ENCODE measurements around the gene SYTL3. TPM values are rescaled to one million over a fixed set of nuclear protein-coding genes. Genes with fewer than 3 reads are reported as not detected.
"Not testable (repeated sequence)": the region's sequence is repeated elsewhere in the genome, so short reads cannot be mapped to it uniquely, and the experiment has no call there.

Gene SYTL3
- polyA plus RNA-seq, 4 donors: 3.2 to 4.6 (median 3.8) TPM

- DNase-seq (ENCODE audit: low read depth in 4 of 4, low spot score in 3 of 4): no peak
Measured at GRCh38 chr6:158660333-158660754, 10.5 kb downstream of the SYTL3 start.

GRCh38 chr6:158661156-158661685 lies 11.4 kb downstream of the SYTL3 start:
- no peak for DNase-seq (ENCODE audit: low read depth in 4 of 4, low spot score in 3 of 4)

- DNase-seq (ENCODE audit: low read depth in 4 of 4, low spot score in 3 of 4): no peak
Measured at GRCh38 chr6:158662607-158662953, 12.7 kb downstream of the SYTL3 start.

- no peak for DNase-seq (ENCODE audit: low read depth in 4 of 4, low spot score in 3 of 4)
Measured at GRCh38 chr6:158662954-158663624, 13.2 kb downstream of the SYTL3 start.

- DNase-seq (ENCODE audit: low read depth in 4 of 4, low spot score in 3 of 4): no peak
Measured at GRCh38 chr6:158663625-158664165, 13.8 kb downstream of the SYTL3 start.

- no peak for DNase-seq (ENCODE audit: low read depth in 4 of 4, low spot score in 3 of 4)
Measured at GRCh38 chr6:158665332-158665731, 15.5 kb downstream of the SYTL3 start.

GRCh38 chr6:158666628-158667359 lies 16.9 kb downstream of the SYTL3 start:
- no peak for DNase-seq (ENCODE audit: low read depth in 4 of 4, low spot score in 3 of 4)

- no peak for DNase-seq (ENCODE audit: low read depth in 4 of 4, low spot score in 3 of 4)
Measured at GRCh38 chr6:158667360-158667981, 17.6 kb downstream of the SYTL3 start.

- DNase-seq (ENCODE audit: low read depth in 4 of 4, low spot score in 3 of 4): no peak
Measured at GRCh38 chr6:158668707-158669103, 18.9 kb downstream of the SYTL3 start.

- no peak for DNase-seq (ENCODE audit: low read depth in 4 of 4, low spot score in 3 of 4)
Measured at GRCh38 chr6:158669145-158670035, 19.5 kb downstream of the SYTL3 start.

GRCh38 chr6:158672119-158672518 lies 22.3 kb downstream of the SYTL3 start:
- DNase-seq (ENCODE audit: low read depth in 4 of 4, low spot score in 3 of 4): not testable (repeated sequence)

GRCh38 chr6:158672726-158673125 lies 22.9 kb downstream of the SYTL3 start:
- no peak for DNase-seq (ENCODE audit: low read depth in 4 of 4, low spot score in 3 of 4)

- DNase-seq (ENCODE audit: low read depth in 4 of 4, low spot score in 3 of 4): no peak
Measured at GRCh38 chr6:158674342-158675131, 24.7 kb downstream of the SYTL3 start.

GRCh38 chr6:158677094-158677493 lies 27.2 kb downstream of the SYTL3 start:
- not testable (repeated sequence) for DNase-seq (ENCODE audit: low read depth in 4 of 4, low spot score in 3 of 4)

- no peak for DNase-seq (ENCODE audit: low read depth in 4 of 4, low spot score in 3 of 4)
Measured at GRCh38 chr6:158677906-158678578, 28.2 kb downstream of the SYTL3 start.

GRCh38 chr6:158680015-158680414 lies 30.2 kb downstream of the SYTL3 start:
- no peak for DNase-seq (ENCODE audit: low read depth in 4 of 4, low spot score in 3 of 4)

- no peak for DNase-seq (ENCODE audit: low read depth in 4 of 4, low spot score in 3 of 4)
Measured at GRCh38 chr6:158680481-158680880, 30.6 kb downstream of the SYTL3 start.

- DNase-seq (ENCODE audit: low read depth in 4 of 4, low spot score in 3 of 4): no peak
Measured at GRCh38 chr6:158684311-158684710, 34.5 kb downstream of the SYTL3 start.

GRCh38 chr6:158684745-158685324 lies 35.0 kb downstream of the SYTL3 start:
- DNase-seq (ENCODE audit: low read depth in 4 of 4, low spot score in 3 of 4): no peak
